NCI-H226 (cell line): ENCODE measurements around the gene CDC42BPG.

Experiments
- DNase-seq: peaks from one replicate; pipeline ENCODE4 v3.0.0-alpha.2; 2015

CDC42BPG gene

GRCh38 chr11:64844330-64845128, at the start of gene CDC42BPG:
CDC42BPG (minus strand) TSS chr11:64844653; CDS start chr11:64844569, 84 bp downstream.
- DNase-seq: peak; percentile 54

GRCh38 chr11:64893194-64894069, 49.0 kb upstream of the CDC42BPG start:
- DNase-seq: no peak

GRCh38 chr11:64892838-64893193, 48.4 kb upstream of the CDC42BPG start:
- DNase-seq: no peak

- no peak for DNase-seq
Observed at GRCh38 chr11:64892411-64892831, 48.0 kb upstream of the CDC42BPG start.

- no peak for DNase-seq
Observed at GRCh38 chr11:64891880-64892279, 47.4 kb upstream of the CDC42BPG start.

- no peak for DNase-seq
Observed at GRCh38 chr11:64891215-64891848, 46.9 kb upstream of the CDC42BPG start.

- no peak for DNase-seq
Observed at GRCh38 chr11:64890522-64890939, 46.1 kb upstream of the CDC42BPG start.

GRCh38 chr11:64888729-64889511, 44.5 kb upstream of the CDC42BPG start:
- DNase-seq: peak; percentile 95

GRCh38 chr11:64888406-64888728, 43.9 kb upstream of the CDC42BPG start:
- no peak for DNase-seq

GRCh38 chr11:64887757-64888405, 43.4 kb upstream of the CDC42BPG start:
- DNase-seq: peak; percentile 53

GRCh38 chr11:64887234-64887756, 42.8 kb upstream of the CDC42BPG start:
- DNase-seq: no peak

- peak; percentile 89 for DNase-seq
Observed at GRCh38 chr11:64885367-64886286, 41.2 kb upstream of the CDC42BPG start.

GRCh38 chr11:64884019-64884418, 39.6 kb upstream of the CDC42BPG start:
- DNase-seq: no peak

- DNase-seq: no peak
Observed at GRCh38 chr11:64883575-64883974, 39.1 kb upstream of the CDC42BPG start.

- DNase-seq: no peak
Observed at GRCh38 chr11:64882243-64882642, 37.8 kb upstream of the CDC42BPG start.

GRCh38 chr11:64881476-64881875, 37.0 kb upstream of the CDC42BPG start:
- no peak for DNase-seq

- no peak for DNase-seq
Observed at GRCh38 chr11:64880240-64881001, 36.0 kb upstream of the CDC42BPG start.

- DNase-seq: no peak
Observed at GRCh38 chr11:64879244-64879900, 34.9 kb upstream of the CDC42BPG start.

- DNase-seq: peak; percentile 92
Observed at GRCh38 chr11:64878494-64879243, 34.2 kb upstream of the CDC42BPG start, which contains the start of gene EHD1. EHD1 (minus strand) TSS chr11:64878621; CDS start chr11:64878464, 157 bp downstream.
